ENCODE measurements around the gene ORMDL3. TPM values are rescaled to one million over a fixed set of nuclear protein-coding genes. Genes with fewer than 3 reads are reported as not detected.

ORMDL3 gene
- total RNA-seq, 6 experiments from 2014 or later, result 105 to 174 (median 128) TPM

GRCh38 chr17:39968761-39969160, 41.4 kb upstream of the ORMDL3 start:
- Histone ChIP-seq H3K4me1 (no peaks in the 10 kb centered on the region), H3K4me3 (no peak overlapping the region), H3K36me3 (no peaks in the 10 kb centered on the region), H3K9me3 (no peaks in the 10 kb centered on the region), H3K27me3 (no peaks in the 10 kb centered on the region), H3K27ac (no peak overlapping the region)
- WGBS (ENCODE audit: insufficient coverage, low coverage, low lambda C conversion rate, missing lambda C conversion rate), result 88% methylated on average over 2 of the region's 2 CpGs
- TF ChIP-seq POLR2A (IDR thresholded peaks at IDR 0.05) (no peak), CTCF (IDR thresholded peaks at IDR 0.05) (no peak)
- DNase-seq (no peak), ATAC-seq (no peak)
- intact Hi-C loops (cut with DNase I), result loop anchor here in 1 of 2 donors (10.0 kb wide), 1 partner anchor 94 kb away; no protein-coding TSS in a partner anchor

GRCh38 chr17:39966771-39967170, 39.4 kb upstream of the ORMDL3 start:
- no peak overlapping the region for H3K27ac ChIP-seq
- no peaks in the 10 kb centered on the region for H3K9me3 ChIP-seq
- H3K4me1 ChIP-seq, result no peaks in the 10 kb centered on the region
- H3K4me3 ChIP-seq, result no peak overlapping the region
- H3K27me3 ChIP-seq, result no peaks in the 10 kb centered on the region
- intact Hi-C loops (cut with DNase I), result loop anchor here in 1 of 2 donors (10.0 kb wide), 1 partner anchor 92 kb away; no protein-coding TSS in a partner anchor
- no peaks in the 10 kb centered on the region for H3K36me3 ChIP-seq
- WGBS (ENCODE audit: insufficient coverage, low coverage, low lambda C conversion rate, missing lambda C conversion rate), result 74% methylated on average over 4 of the region's 6 CpGs
- ATAC-seq (no peak), DNase-seq (no peak)
- no peak for TF ChIP-seq CTCF (IDR thresholded peaks at IDR 0.05)
- no peak for TF ChIP-seq POLR2A (IDR thresholded peaks at IDR 0.05)

- DNase-seq, result no peak
- no peaks in the 10 kb centered on the region for H3K9me3 ChIP-seq
- WGBS (ENCODE audit: insufficient coverage, low coverage, low lambda C conversion rate, missing lambda C conversion rate), result 64% methylated on average over 6 of the region's 8 CpGs
- no peak for ATAC-seq
- H3K4me1 ChIP-seq, result no peaks in the 10 kb centered on the region
- no peaks in the 10 kb centered on the region for H3K36me3 ChIP-seq
- H3K27me3 ChIP-seq, result no peaks in the 10 kb centered on the region
- intact Hi-C loops (cut with DNase I), result loop anchor here in 1 of 2 donors (10.0 kb wide), 1 partner anchor 90 kb away; no protein-coding TSS in a partner anchor
- no peak overlapping the region for H3K4me3 ChIP-seq
- TF ChIP-seq POLR2A (IDR thresholded peaks at IDR 0.05) (no peak), CTCF (IDR thresholded peaks at IDR 0.05) (no peak)
- H3K27ac ChIP-seq, result no peak overlapping the region
Measured at GRCh38 chr17:39965017-39965699, 37.8 kb upstream of the ORMDL3 start.

- DNase-seq, result no peak
- intact Hi-C loops (cut with DNase I), result loop anchor here in 1 of 2 donors (10.0 kb wide), 1 partner anchor 89 kb away; no protein-coding TSS in a partner anchor
- WGBS (ENCODE audit: insufficient coverage, low coverage, low lambda C conversion rate, missing lambda C conversion rate), result 63% methylated on average over 6 of the region's 6 CpGs
- Histone ChIP-seq H3K4me3 (no peak overlapping the region), H3K4me1 (no peaks in the 10 kb centered on the region), H3K36me3 (no peaks in the 10 kb centered on the region), H3K27me3 (no peaks in the 10 kb centered on the region), H3K9me3 (no peaks in the 10 kb centered on the region), H3K27ac (no peak overlapping the region)
- ATAC-seq, result no peak
- TF ChIP-seq POLR2A (IDR thresholded peaks at IDR 0.05) (no peak), CTCF (IDR thresholded peaks at IDR 0.05) (no peak)
Measured at GRCh38 chr17:39963829-39964228, 36.4 kb upstream of the ORMDL3 start.
